Breast epithelium (tissue), 4 donors: ENCODE data around the gene SIGLEC8. TPM values are rescaled to one million over a fixed set of nuclear protein-coding genes. Genes with fewer than 3 reads are reported as not detected.

ENCODE experiments used
- DNase-seq, 2 donors: peaks; one replicate each; pipeline ENCODE4 v3.0.0-alpha.2; 2019; ENCODE audit warnings: low spot score in 2 of 2
- H3K27ac ChIP-seq, 2 donors: fragments of 200-600 bp; sonication (generic) in 1 of 2; one replicate each; pipeline ENCODE4 v1.5.1; 2016 to 2019; ENCODE audit warnings: mild to moderate bottlenecking in 1 of 2
- H3K27me3 ChIP-seq, 2 donors: fragments of 200-600 bp; sonication (generic) in 1 of 2; one replicate each; pipeline versions ENCODE4 v1.5.1 to v1.6.0; 2017 to 2019; ENCODE audit warnings: control low read depth in 1 of 2, mild to moderate bottlenecking in 1 of 2
- H3K36me3 ChIP-seq: fragments of 200-600 bp; one replicate; pipeline ENCODE4 v1.5.1; 2019
- H3K4me1 ChIP-seq, 2 donors: fragments of 200-600 bp; sonication (generic); one replicate each; pipeline ENCODE4 v1.5.1; 2016 to 2019; ENCODE audit warnings: control low read depth in 1 of 2
- H3K4me3 ChIP-seq, 3 donors: fragments of 200-600 bp; sonication (generic); 1 replicate in 2 of 3; 2 replicates in 1 of 3; pipeline ENCODE4 v1.5.1; 2016 to 2019; ENCODE audit warnings: mild to moderate bottlenecking in 3 of 3, moderate library complexity in 2 of 3
- H3K9me3 ChIP-seq, 2 donors: fragments of 200-600 bp; sonication (generic) in 1 of 2; one replicate each; pipeline ENCODE4 v1.5.1; 2016 to 2019; ENCODE audit warnings: control low read depth in 1 of 2
- POLR2A ChIP-seq: fragments of 450-650 bp; IDR thresholded peaks from one replicate; pipeline ENCODE4 v1.6.1; 2016; ENCODE audit warnings: antibody characterized with exemption, mild to moderate bottlenecking, moderate library complexity
- POLR2AphosphoS5 ChIP-seq, 3 donors: sonication (generic); formaldehyde crosslinking; IDR thresholded peaks; one replicate each; pipeline ENCODE4 v1.6.1; 2017; ENCODE audit warnings: antibody characterized with exemption in 3 of 3
- intact Hi-C: fragments of 100-400 bp; cut with DNase I; formaldehyde crosslinking; loops from one replicate; pipeline ENCODE4 v1.15.1; 2023; ENCODE audit warnings: low total_unique reads
- total RNA-seq, 3 donors: library from RNA; depleted of rRNA; stranded (reverse); fragments of >200 nt; gene quantifications; one replicate each; pipeline ENCODE4 v1.1.0, GENCODE V29; 2016
- TF ChIP-seq, protein P1 (sequence below), 3 donors: fragments of 450-650 bp; IDR thresholded peaks; one replicate each; pipeline ENCODE4 v1.5.1; 2016 to 2017; ENCODE audit warnings: antibody characterized with exemption in 3 of 3, mild to moderate bottlenecking in 3 of 3, moderate library complexity in 3 of 3

Gene SIGLEC8
- total RNA-seq, 3 donors from 2014 or later = 0.80 to 8.6 (median 2.3) TPM

DNA sequence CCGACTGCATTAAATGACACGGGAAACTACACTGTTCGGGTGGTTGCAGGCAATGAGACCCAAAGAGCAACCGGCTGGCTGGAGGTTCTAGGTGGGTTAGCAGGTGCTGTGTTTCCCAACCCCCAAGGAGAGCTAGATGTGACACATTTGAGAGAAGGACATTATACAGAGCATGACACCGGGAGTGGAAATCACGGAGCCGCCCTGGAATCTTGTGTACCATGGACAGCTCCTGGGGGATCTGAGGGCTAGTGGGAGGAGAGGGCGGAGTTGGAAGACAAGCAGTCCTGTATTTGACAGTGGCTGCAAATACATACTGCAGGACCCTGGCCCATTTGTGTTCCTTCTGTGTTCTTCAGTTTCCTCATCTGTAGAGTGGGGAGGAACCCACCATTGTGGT, 22.3 kb upstream of the SIGLEC8 start:
- no peaks in the 10 kb centered on the region for H3K9me3 ChIP-seq
- no peaks in the 10 kb centered on the region for H3K36me3 ChIP-seq
- TF ChIP-seq POLR2A = no peak
- TF ChIP-seq, protein P1, sequence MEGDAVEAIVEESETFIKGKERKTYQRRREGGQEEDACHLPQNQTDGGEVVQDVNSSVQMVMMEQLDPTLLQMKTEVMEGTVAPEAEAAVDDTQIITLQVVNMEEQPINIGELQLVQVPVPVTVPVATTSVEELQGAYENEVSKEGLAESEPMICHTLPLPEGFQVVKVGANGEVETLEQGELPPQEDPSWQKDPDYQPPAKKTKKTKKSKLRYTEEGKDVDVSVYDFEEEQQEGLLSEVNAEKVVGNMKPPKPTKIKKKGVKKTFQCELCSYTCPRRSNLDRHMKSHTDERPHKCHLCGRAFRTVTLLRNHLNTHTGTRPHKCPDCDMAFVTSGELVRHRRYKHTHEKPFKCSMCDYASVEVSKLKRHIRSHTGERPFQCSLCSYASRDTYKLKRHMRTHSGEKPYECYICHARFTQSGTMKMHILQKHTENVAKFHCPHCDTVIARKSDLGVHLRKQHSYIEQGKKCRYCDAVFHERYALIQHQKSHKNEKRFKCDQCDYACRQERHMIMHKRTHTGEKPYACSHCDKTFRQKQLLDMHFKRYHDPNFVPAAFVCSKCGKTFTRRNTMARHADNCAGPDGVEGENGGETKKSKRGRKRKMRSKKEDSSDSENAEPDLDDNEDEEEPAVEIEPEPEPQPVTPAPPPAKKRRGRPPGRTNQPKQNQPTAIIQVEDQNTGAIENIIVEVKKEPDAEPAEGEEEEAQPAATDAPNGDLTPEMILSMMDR (IDR thresholded peaks at IDR 0.05) = no peak
- TF ChIP-seq POLR2AphosphoS5 (IDR thresholded peaks at IDR 0.05) = no peak
- intact Hi-C loops = no loop called here
- H3K4me1 ChIP-seq = no peaks in the 10 kb centered on the region
- no peak overlapping the region for H3K4me3 ChIP-seq
- H3K27me3 ChIP-seq = peaks cover 0 to 64% of the 10 kb centered on the region in 2 donors
- DNase-seq = no peak
- no peak overlapping the region for H3K27ac ChIP-seq

DNA sequence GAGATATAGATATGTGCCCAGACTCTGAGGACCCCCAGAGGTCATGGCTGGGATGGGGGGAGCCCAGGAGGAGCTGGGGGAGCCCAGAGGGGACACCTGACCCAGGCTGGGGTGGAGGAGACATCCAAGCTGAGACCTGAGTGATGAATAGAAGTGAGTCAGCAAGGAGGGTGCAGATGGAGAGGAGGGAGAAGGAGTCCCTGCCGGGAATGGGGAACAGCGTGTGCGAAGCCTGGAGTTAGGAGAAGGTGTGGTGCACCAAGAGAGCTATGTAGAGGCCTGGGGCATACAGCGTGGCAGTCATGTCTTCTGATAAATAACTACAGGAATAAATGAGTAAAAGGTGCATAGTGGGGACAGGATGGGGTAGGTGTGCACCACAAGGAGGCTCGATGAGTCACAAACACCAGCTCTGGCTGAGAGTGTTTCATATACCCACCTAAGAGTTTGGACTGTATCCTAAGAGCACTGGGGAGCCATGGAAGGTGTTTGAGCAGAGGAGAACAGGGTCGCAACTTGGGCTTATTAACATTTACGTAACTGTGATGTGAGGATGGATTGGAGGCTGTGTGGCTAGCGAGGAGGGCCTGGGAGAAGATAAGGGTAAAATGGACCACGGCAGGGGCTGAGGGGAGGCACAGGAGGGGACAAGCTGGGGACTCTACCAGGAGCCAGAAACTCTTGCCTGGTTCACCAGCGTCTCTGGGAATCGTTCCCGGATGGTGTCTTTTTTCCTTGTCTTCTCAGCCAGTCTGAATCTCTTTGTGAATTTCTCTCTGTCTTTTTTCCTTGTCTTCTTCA, 21.5 kb upstream of the SIGLEC8 start:
- Histone ChIP-seq H3K27ac (no peak overlapping the region), H3K4me1 (no peaks in the 10 kb centered on the region), H3K27me3 (peaks cover 0 to 61% of the 10 kb centered on the region in 2 donors), H3K36me3 (no peaks in the 10 kb centered on the region), H3K9me3 (no peaks in the 10 kb centered on the region), H3K4me3 (no peak overlapping the region)
- TF ChIP-seq POLR2A (no peak), POLR2AphosphoS5 (IDR thresholded peaks at IDR 0.05) (no peak)
- TF ChIP-seq, protein P1 (IDR thresholded peaks at IDR 0.05) = no peak
- no peak for DNase-seq
- intact Hi-C loops = no loop called here

DNA sequence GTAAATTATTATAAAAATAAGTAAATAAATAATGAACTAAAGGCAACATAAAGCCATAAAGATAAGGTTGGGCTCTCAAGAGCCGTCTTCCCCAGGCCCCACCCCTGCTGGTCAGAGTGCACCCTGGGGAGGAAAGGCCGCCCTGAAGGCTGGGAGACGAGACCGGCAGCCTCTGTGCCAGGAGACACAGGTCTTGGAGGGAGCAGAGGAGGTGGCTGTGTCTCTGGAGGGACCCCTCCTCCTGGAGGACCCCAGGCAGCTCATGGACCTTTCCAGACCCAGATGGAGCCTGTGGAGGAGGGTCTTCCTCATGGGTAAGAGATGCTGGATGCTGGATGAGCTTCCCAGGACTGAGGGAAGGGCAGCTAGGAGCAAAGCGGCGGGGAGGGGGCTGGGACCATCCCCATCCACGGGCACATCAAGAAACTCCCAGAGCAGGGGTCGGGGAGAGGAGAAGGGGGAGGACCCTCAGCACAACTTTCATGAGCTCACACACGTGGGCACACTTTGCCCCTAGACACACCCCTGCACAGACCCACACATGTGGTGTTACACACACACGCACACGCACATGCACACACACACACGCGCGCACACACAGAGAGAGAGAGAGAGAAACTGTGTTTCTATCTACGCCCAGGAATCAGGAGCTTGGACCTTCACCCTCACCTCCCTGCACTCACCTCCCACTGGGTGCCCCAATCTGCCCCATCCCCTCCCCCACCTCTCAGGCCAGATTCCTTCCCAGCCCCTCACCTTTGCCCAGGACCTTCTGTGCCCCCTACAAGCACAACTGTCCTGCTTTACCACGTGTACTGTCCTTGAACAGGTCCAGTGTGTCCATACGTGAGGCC, 20.4 kb upstream of the SIGLEC8 start, which contains the start of gene CEACAM18:
CEACAM18 (plus strand) TSS at position 159 of the 854 bp plus-strand sequence.
- intact Hi-C loops = no loop called here
- H3K27ac ChIP-seq = no peak within 1 kb of the TSS
- no peak for DNase-seq

DNA sequence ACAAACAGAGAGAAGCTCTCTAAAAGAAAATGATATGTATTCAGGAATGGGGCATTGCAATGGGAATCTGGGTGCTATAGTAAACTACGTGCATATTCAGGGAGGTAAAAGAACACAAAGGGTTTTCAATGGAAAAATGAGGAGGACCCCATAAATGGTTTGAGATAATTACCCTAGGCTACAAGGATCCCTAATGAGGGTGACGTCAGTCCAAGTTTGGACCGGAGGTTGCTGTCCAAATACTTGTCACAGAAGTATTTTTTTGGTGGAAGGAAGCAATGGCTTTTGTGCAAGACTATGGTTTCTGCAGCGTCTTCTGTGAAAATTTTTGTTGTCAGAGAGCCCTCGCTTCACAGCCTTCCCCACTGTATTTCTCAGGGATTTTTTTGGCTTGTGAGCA, 19.1 kb upstream of the SIGLEC8 start:
- TF ChIP-seq POLR2A (no peak), POLR2AphosphoS5 (IDR thresholded peaks at IDR 0.05) (no peak)
- TF ChIP-seq, protein P1 (IDR thresholded peaks at IDR 0.05) = no peak
- intact Hi-C loops = no loop called here
- H3K27me3 ChIP-seq = peaks cover 0 to 52% of the 10 kb centered on the region in 2 donors

More for the DNA sequence above, 20.4 kb upstream of the SIGLEC8 start, which contains the start of gene CEACAM18:
- Histone ChIP-seq H3K9me3 (no peaks in the 10 kb centered on the region), H3K4me1 (no peaks in the 10 kb centered on the region), H3K36me3 (no peaks in the 10 kb centered on the region), H3K27me3 (peaks cover 0 to 57% of the 10 kb centered on the region in 2 donors), H3K4me3 (no peak within 1 kb of the TSS)
- TF ChIP-seq POLR2A = no peak
- TF ChIP-seq, protein P1 (IDR thresholded peaks at IDR 0.05) = no peak

DNA sequence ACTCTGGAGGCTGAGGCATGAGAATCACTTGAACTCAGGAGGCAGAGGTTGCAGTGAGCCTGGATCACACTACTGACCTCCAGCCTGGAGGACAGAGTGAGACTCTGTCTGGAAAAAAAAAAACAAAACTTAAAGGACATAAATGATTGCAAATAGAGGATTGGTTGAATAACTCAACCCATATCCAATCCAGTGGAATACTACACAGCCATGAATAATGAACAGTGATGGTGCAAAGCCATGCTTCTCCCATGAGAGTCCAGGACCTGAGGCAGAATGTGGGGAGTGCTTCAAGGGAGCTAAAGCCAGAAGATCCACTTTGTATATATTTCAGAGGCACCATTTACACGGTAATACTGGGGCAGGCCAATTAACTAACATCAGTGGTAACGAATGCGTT, 17.9 kb upstream of the SIGLEC8 start:
- no peaks in the 10 kb centered on the region for H3K36me3 ChIP-seq
- no peak overlapping the region for H3K27ac ChIP-seq
- no peaks in the 10 kb centered on the region for H3K9me3 ChIP-seq
- peaks cover 0 to 55% of the 10 kb centered on the region in 2 donors for H3K27me3 ChIP-seq
- TF ChIP-seq POLR2AphosphoS5 (IDR thresholded peaks at IDR 0.05) = no peak
- no peak for TF ChIP-seq POLR2A
- TF ChIP-seq, protein P1 (IDR thresholded peaks at IDR 0.05) = no peak
- H3K4me3 ChIP-seq = no peak overlapping the region
- no peaks in the 10 kb centered on the region for H3K4me1 ChIP-seq
- intact Hi-C loops = no loop called here
- no peak for DNase-seq

More for the DNA sequence above, 19.1 kb upstream of the SIGLEC8 start:
- H3K4me3 ChIP-seq = no peak overlapping the region
- no peaks in the 10 kb centered on the region for H3K36me3 ChIP-seq
- DNase-seq = no peak
- H3K27ac ChIP-seq = no peak overlapping the region
- H3K9me3 ChIP-seq = no peaks in the 10 kb centered on the region
- H3K4me1 ChIP-seq = no peaks in the 10 kb centered on the region
